ENCODE measurements around the gene SGMS1.
"Not testable (repeated sequence)": the region's sequence is repeated elsewhere in the genome, so short reads cannot be mapped to it uniquely, and the experiment has no call there.

The SGMS1 gene

GRCh38 chr10:50393784-50394467 is 229.8 kb downstream of the SGMS1 start:
- no peak for DNase-seq

GRCh38 chr10:50392966-50393718 is 230.6 kb downstream of the SGMS1 start:
- no peak for DNase-seq

GRCh38 chr10:50392426-50392825 is 231.3 kb downstream of the SGMS1 start:
- no peak for DNase-seq

GRCh38 chr10:50390302-50390701 is 233.5 kb downstream of the SGMS1 start:
- no peak for DNase-seq

- no peak for DNase-seq
Measured at GRCh38 chr10:50388181-50388580, 235.6 kb downstream of the SGMS1 start.

GRCh38 chr10:50387732-50388073 is 236.1 kb downstream of the SGMS1 start:
- DNase-seq, result no peak

- DNase-seq, result no peak
Measured at GRCh38 chr10:50387007-50387731, 236.6 kb downstream of the SGMS1 start.

GRCh38 chr10:50385624-50386023 is 238.1 kb downstream of the SGMS1 start:
- no peak for DNase-seq

- no peak for DNase-seq
Measured at GRCh38 chr10:50384898-50385297, 238.9 kb downstream of the SGMS1 start.

GRCh38 chr10:50384238-50384637 is 239.5 kb downstream of the SGMS1 start:
- no peak for DNase-seq

GRCh38 chr10:50382576-50383023 is 241.2 kb downstream of the SGMS1 start:
- no peak for DNase-seq

- no peak for DNase-seq
Measured at GRCh38 chr10:50381642-50382041, 242.1 kb downstream of the SGMS1 start.

GRCh38 chr10:50379616-50380015 is 244.1 kb downstream of the SGMS1 start:
- DNase-seq, result no peak

GRCh38 chr10:50375745-50376144 is 248.0 kb downstream of the SGMS1 start:
- no peak for DNase-seq

- no peak for DNase-seq
Measured at GRCh38 chr10:50375051-50375452, 248.7 kb downstream of the SGMS1 start.

- no peak for DNase-seq
Measured at GRCh38 chr10:50373821-50374501, 249.8 kb downstream of the SGMS1 start.

GRCh38 chr10:50369931-50370330 is 253.8 kb downstream of the SGMS1 start:
- no peak for DNase-seq

- peak in 1 of 2 experiments; percentile 5 for DNase-seq
Measured at GRCh38 chr10:50367732-50368131, 256.0 kb downstream of the SGMS1 start.

- not testable (repeated sequence) for DNase-seq
Measured at GRCh38 chr10:50366421-50366820, 257.3 kb downstream of the SGMS1 start.

GRCh38 chr10:50364730-50365129 is 259.0 kb downstream of the SGMS1 start:
- not testable (repeated sequence) for DNase-seq

GRCh38 chr10:50362547-50363125 is 261.1 kb downstream of the SGMS1 start:
- no peak for DNase-seq

GRCh38 chr10:50361946-50362345 is 261.8 kb downstream of the SGMS1 start:
- no peak for DNase-seq

Measured in SHP77 (cell line).